HCT116 (cell line): ENCODE measurements around the gene ZFHX2. TPM values are rescaled to one million over a fixed set of nuclear protein-coding genes. Genes with fewer than 3 reads are reported as not detected.
A peak's percentile ranks its signal among the peaks of the same experiment; 100 is the strongest.

Source experiments
- ATAC-seq: fragments of 200-7000 bp; cut with Tn5 transposase; 2 replicates; pipeline ENCODE4 v1.9.1; 2020; ENCODE audit warnings: mild to moderate bottlenecking, moderate library complexity
- BruUV-seq: library from RNA; stranded (reverse); fragments of 400-500 nt; replicated peaks from 2 replicates; lab custom pipeline; 2021; lab: Mats Ljungman, UMichigan
- CTCF ChIA-PET: fragments of 300-600 bp; sonication (Branson Sonifier 250); formaldehyde crosslinking; loops from one replicate; lab custom pipeline; 2021; ENCODE audit warnings: antibody characterized with exemption; lab: Charles Lee
- POLR2A ChIA-PET: fragments of 300-600, 350-600 bp; sonication (Branson Sonifier 250); formaldehyde crosslinking; loops from one replicate; lab custom pipeline; 2021; ENCODE audit warnings: antibody characterized with exemption; lab: Charles Lee
- RAD21 ChIA-PET, 2 experiments: fragments of 300-600 bp; sonication (Branson Sonifier 250); formaldehyde crosslinking; loops; one replicate each; lab custom pipeline; 2023; ENCODE audit warnings: low total read pairs in 2 of 2; ENCODE audit not compliant: uncharacterized antibody in 2 of 2, unreplicated experiment in 2 of 2, low non-redundant PET in 1 of 2; lab: Charles Lee
- DNase-seq: peaks from one replicate; pipeline ENCODE4 v3.0.0-alpha.2; 2010; ENCODE audit warnings: low read depth, low spot score
- H2AFZ ChIP-seq: fragments of 200-600 bp; shearing (Covaris generic), sonication (generic); 2 replicates; pipeline ENCODE4 v1.6.1; 2017; ENCODE audit warnings: low read depth, mixed run types, mixed read lengths, antibody characterized with exemption, low read length; ENCODE audit not compliant: poor library complexity, severe bottlenecking
- H3K27ac ChIP-seq: 2 replicates; pipeline ENCODE4 v1.5.1; 2012; ENCODE audit warnings: low read depth, low read length
- H3K27me3 ChIP-seq: fragments of 200-600 bp; sonication (generic); 2 replicates; pipeline ENCODE4 v1.6.1; 2016; ENCODE audit warnings: mixed run types, low read length, mixed read lengths; ENCODE audit not compliant: insufficient read depth
- H3K36me3 ChIP-seq, 2 experiments: fragments of 200-500 bp in 1 of 2; fragments of 200-600 bp in 1 of 2; sonication (Bioruptor generic) in 1 of 2; sonication (generic) in 1 of 2; 2 replicates each; pipeline versions ENCODE4 v1.5.1 to v1.6.1; 2014 to 2016; ENCODE audit warnings: low read length in 2 of 2, inconsistent platforms in 1 of 2, mixed read lengths in 1 of 2, mixed run types in 1 of 2; ENCODE audit not compliant: insufficient read depth in 2 of 2, control insufficient read depth in 1 of 2
- H3K4me1 ChIP-seq, 2 experiments: fragments of 200-600 bp in 1 of 2; sonication (generic) in 1 of 2; 2 replicates each; pipeline versions ENCODE4 v1.5.1 to v1.6.1; 2012 to 2017; ENCODE audit warnings: low read length in 2 of 2, inconsistent platforms in 1 of 2, mild to moderate bottlenecking in 1 of 2, mixed read lengths in 1 of 2, mixed run types in 1 of 2, moderate library complexity in 1 of 2; ENCODE audit not compliant: insufficient read depth in 2 of 2, control insufficient read depth in 1 of 2
- H3K4me2 ChIP-seq: fragments of 200-600 bp; sonication (generic); 2 replicates; pipeline ENCODE4 v1.6.1; 2017; ENCODE audit warnings: mixed run types, low read length, mixed read lengths
- H3K4me3 ChIP-seq, 2 experiments: fragments of 200-600 bp in 1 of 2; sonication (generic) in 1 of 2; replicated peaks in 1 of 2; 2 replicates each; pipeline ENCODE4 v1.5.1; 2011 to 2016; ENCODE audit warnings: low read length in 2 of 2, control low read depth in 1 of 2, low read depth in 1 of 2, mild to moderate bottlenecking in 1 of 2, mixed read lengths in 1 of 2, mixed run types in 1 of 2
- H3K79me2 ChIP-seq: fragments of 200-600 bp; sonication (generic); 2 replicates; pipeline ENCODE4 v1.6.1; 2017; ENCODE audit warnings: mild to moderate bottlenecking, mixed run types, low read length, moderate library complexity, mixed read lengths; ENCODE audit not compliant: insufficient read depth
- H3K9ac ChIP-seq: fragments of 200-600 bp; sonication (generic); 2 replicates; pipeline ENCODE4 v1.6.1; 2016; ENCODE audit warnings: low read length, mixed read lengths
- H3K9me2 ChIP-seq: fragments of 200-600 bp; sonication (generic), shearing (Covaris generic); 2 replicates; pipeline ENCODE4 v1.6.1; 2017; ENCODE audit warnings: mixed run types, mild to moderate bottlenecking, moderate library complexity; ENCODE audit not compliant: insufficient read depth
- H3K9me3 ChIP-seq, 2 experiments: fragments of 200-500 bp in 1 of 2; fragments of 200-600 bp in 1 of 2; sonication (Bioruptor generic) in 1 of 2; sonication (generic) in 1 of 2; 2 replicates each; pipeline ENCODE4 v1.6.1; 2014 to 2017; ENCODE audit warnings: low read length in 2 of 2, mixed read lengths in 2 of 2, inconsistent platforms in 1 of 2, low read depth in 1 of 2, mild to moderate bottlenecking in 1 of 2, mixed run types in 1 of 2, moderate library complexity in 1 of 2; ENCODE audit not compliant: control insufficient read depth in 1 of 2, insufficient read depth in 1 of 2
- H4K20me1 ChIP-seq: fragments of 200-600 bp; sonication (generic), shearing (Covaris generic); 2 replicates; pipeline ENCODE4 v1.6.1; 2017; ENCODE audit warnings: mixed run types, mild to moderate bottlenecking, moderate library complexity; ENCODE audit not compliant: insufficient read depth
- ATF3 ChIP-seq: IDR thresholded peaks from 2 replicates; pipeline ENCODE4 v1.6.1; 2012
- CEBPB ChIP-seq: IDR thresholded peaks from 2 replicates; pipeline ENCODE4 v1.6.1; 2012; ENCODE audit warnings: low read depth
- CTCF ChIP-seq, 3 experiments: fragments of 200-600 bp in 1 of 3; sonication (generic) in 1 of 3; IDR thresholded peaks in 2 of 3; conservative IDR thresholded peaks in 1 of 3; 2 replicates each; pipeline ENCODE4 v1.5.1; 2012 to 2017; ENCODE audit warnings: low read depth in 2 of 3, low read length in 2 of 3, antibody characterized with exemption in 1 of 3, borderline replicate concordance in 1 of 3, control low read depth in 1 of 3, mild to moderate bottlenecking in 1 of 3, mixed read lengths in 1 of 3, mixed run types in 1 of 3, moderate library complexity in 1 of 3; ENCODE audit not compliant: insufficient read depth in 1 of 3
- ELF1 ChIP-seq: IDR thresholded peaks from 2 replicates; pipeline ENCODE4 v1.6.1; 2012; ENCODE audit warnings: low read depth, borderline replicate concordance
- FOSL1 ChIP-seq: IDR thresholded peaks from 2 replicates; pipeline ENCODE4 v1.6.1; 2012; ENCODE audit warnings: low read depth
- RAD21 ChIP-seq: IDR thresholded peaks from 2 replicates; pipeline ENCODE4 v1.6.1; 2012; ENCODE audit warnings: low read depth, mild to moderate bottlenecking
- SIN3A ChIP-seq: IDR thresholded peaks from 2 replicates; pipeline ENCODE4 v1.6.1; 2012; ENCODE audit warnings: low read depth
- SRF ChIP-seq: IDR thresholded peaks from 2 replicates; pipeline ENCODE4 v1.6.1; 2012; ENCODE audit warnings: low read depth
- YY1 ChIP-seq: IDR thresholded peaks from 2 replicates; pipeline ENCODE4 v1.6.1; 2011; ENCODE audit warnings: low read length, low read depth, moderate library complexity, mild to moderate bottlenecking; ENCODE audit not compliant: insufficient replicate concordance; ENCODE audit errors: extremely low read depth
- intact Hi-C: fragments of 100-400 bp; cut with micrococcal nuclease; formaldehyde crosslinking; loops from 2 replicates; pipeline ENCODE4 v1.10.0; 2022
- total RNA-seq: library from RNA; stranded (reverse); gene quantifications from one replicate; pipeline ENCODE4 v1.2.1, GENCODE V29; 2021; ENCODE audit not compliant: unreplicated experiment
- TF ChIP-seq, protein P1 (sequence below): IDR thresholded peaks from 2 replicates; pipeline ENCODE4 v1.6.1; 2012; ENCODE audit warnings: low read depth
- TF ChIP-seq, protein P2 (sequence below): IDR thresholded peaks from 2 replicates; pipeline ENCODE4 v1.6.1; 2011; ENCODE audit warnings: mild to moderate bottlenecking, low read length, moderate library complexity; ENCODE audit not compliant: insufficient replicate concordance; ENCODE audit errors: extremely low read depth
- TF ChIP-seq, protein P3 (sequence below): IDR thresholded peaks from 2 replicates; pipeline ENCODE4 v1.6.1; 2012

ZFHX2 gene
- total RNA-seq, 1 experiment from 2014 or later: 3.6 TPM

GRCh38 chr14:23557946-23558345, 6.4 kb upstream of the ZFHX2 start:
- Histone ChIP-seq H3K4me2 (no peak overlapping the region), H3K9ac (no peak overlapping the region), H3K9me3 (no peaks in the 10 kb centered on the region), H3K36me3 (peaks cover 16 to 22% of the 10 kb centered on the region in 2 experiments; a peak in 3 of 4 replicates), H3K79me2 (peaks cover 6% of the 10 kb centered on the region; the same call in 1 of the 2 replicates), H3K27me3 (no peaks in the 10 kb centered on the region), H3K27ac (peak overlapping the region; percentile 13; the same call in 1 of the 2 replicates), H3K4me1 (peaks cover 5 to 18% of the 10 kb centered on the region in 2 experiments; a peak in 2 of 4 replicates), H4K20me1 (no peaks in the 10 kb centered on the region), H3K4me3 (no peak overlapping the region), H2AFZ (no peak overlapping the region), H3K9me2 (no peaks in the 10 kb centered on the region)
- ChIA-PET RAD21 (interaction anchor here in 1 of 2 experiments (1.1 kb wide), 1 partner anchor 80 kb away, joined by 6 read pairs; no protein-coding TSS in a partner anchor), CTCF (interaction anchor here (0.9 to 6.0 kb wide), 5 partner anchors 9 to 231 kb away, joined by 3 to 69 read pairs (median 5); partner anchors contain the start of gene AP1G2), POLR2A (no interaction called here)
- intact Hi-C loops: loop anchor here (5.0 kb wide), 1 partner anchor 291 kb away; no protein-coding TSS in a partner anchor
- no peak for TF ChIP-seq RAD21
- TF ChIP-seq CEBPB: no peak
- TF ChIP-seq, protein P1, sequence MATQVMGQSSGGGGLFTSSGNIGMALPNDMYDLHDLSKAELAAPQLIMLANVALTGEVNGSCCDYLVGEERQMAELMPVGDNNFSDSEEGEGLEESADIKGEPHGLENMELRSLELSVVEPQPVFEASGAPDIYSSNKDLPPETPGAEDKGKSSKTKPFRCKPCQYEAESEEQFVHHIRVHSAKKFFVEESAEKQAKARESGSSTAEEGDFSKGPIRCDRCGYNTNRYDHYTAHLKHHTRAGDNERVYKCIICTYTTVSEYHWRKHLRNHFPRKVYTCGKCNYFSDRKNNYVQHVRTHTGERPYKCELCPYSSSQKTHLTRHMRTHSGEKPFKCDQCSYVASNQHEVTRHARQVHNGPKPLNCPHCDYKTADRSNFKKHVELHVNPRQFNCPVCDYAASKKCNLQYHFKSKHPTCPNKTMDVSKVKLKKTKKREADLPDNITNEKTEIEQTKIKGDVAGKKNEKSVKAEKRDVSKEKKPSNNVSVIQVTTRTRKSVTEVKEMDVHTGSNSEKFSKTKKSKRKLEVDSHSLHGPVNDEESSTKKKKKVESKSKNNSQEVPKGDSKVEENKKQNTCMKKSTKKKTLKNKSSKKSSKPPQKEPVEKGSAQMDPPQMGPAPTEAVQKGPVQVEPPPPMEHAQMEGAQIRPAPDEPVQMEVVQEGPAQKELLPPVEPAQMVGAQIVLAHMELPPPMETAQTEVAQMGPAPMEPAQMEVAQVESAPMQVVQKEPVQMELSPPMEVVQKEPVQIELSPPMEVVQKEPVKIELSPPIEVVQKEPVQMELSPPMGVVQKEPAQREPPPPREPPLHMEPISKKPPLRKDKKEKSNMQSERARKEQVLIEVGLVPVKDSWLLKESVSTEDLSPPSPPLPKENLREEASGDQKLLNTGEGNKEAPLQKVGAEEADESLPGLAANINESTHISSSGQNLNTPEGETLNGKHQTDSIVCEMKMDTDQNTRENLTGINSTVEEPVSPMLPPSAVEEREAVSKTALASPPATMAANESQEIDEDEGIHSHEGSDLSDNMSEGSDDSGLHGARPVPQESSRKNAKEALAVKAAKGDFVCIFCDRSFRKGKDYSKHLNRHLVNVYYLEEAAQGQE: no peak
- no peak for TF ChIP-seq ELF1
- TF ChIP-seq, protein P2, sequence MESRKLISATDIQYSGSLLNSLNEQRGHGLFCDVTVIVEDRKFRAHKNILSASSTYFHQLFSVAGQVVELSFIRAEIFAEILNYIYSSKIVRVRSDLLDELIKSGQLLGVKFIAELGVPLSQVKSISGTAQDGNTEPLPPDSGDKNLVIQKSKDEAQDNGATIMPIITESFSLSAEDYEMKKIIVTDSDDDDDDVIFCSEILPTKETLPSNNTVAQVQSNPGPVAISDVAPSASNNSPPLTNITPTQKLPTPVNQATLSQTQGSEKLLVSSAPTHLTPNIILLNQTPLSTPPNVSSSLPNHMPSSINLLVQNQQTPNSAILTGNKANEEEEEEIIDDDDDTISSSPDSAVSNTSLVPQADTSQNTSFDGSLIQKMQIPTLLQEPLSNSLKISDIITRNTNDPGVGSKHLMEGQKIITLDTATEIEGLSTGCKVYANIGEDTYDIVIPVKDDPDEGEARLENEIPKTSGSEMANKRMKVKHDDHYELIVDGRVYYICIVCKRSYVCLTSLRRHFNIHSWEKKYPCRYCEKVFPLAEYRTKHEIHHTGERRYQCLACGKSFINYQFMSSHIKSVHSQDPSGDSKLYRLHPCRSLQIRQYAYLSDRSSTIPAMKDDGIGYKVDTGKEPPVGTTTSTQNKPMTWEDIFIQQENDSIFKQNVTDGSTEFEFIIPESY: no peak
- TF ChIP-seq, protein P3, sequence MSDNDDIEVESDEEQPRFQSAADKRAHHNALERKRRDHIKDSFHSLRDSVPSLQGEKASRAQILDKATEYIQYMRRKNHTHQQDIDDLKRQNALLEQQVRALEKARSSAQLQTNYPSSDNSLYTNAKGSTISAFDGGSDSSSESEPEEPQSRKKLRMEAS: no peak
- TF ChIP-seq CTCF (IDR thresholded peaks at IDR 0.05 in 2 of 3, conservative IDR thresholded peaks at IDR 0.05 in 1 of 3; ENCODE audit: borderline replicate concordance in 1 of 3, insufficient read depth in 1 of 3, low read depth in 2 of 3, low read length in 2 of 3): no peak
- no peak for TF ChIP-seq ATF3
- no peak for TF ChIP-seq FOSL1
- TF ChIP-seq YY1: no peak
- TF ChIP-seq SIN3A: no peak
- TF ChIP-seq SRF: no peak
- ATAC-seq (no peak), DNase-seq (no peak)
- no TSS peak for BruUV-seq
